Measurements from ENCODE around the gene ADAM12.

The ADAM12 gene

GRCh38 chr10:126170371-126170770 is 217.9 kb downstream of the ADAM12 start:
- no peak for DNase-seq (ENCODE audit: low read depth, low spot score)
- TF ChIP-seq CTCF (IDR thresholded peaks at IDR 0.05; ENCODE audit: insufficient read depth, low read length, missing control alignments) = no peak
- H3K4me3 ChIP-seq (ENCODE audit: low read depth, low read length) = no peak overlapping the region
- ChIA-PET CTCF (no interaction called here), POLR2A (interaction anchor here (1.1 kb wide), 1 partner anchor 90 kb away, joined by 3 read pairs; no protein-coding TSS in a partner anchor)

- CTCF ChIA-PET = no interaction called here
- no peak overlapping the region for H3K4me3 ChIP-seq (ENCODE audit: low read depth, low read length)
These were observed 218.4 kb downstream of the ADAM12 start for GRCh38 chr10:126169899-126170298.

GRCh38 chr10:126166797-126167196 is 221.5 kb downstream of the ADAM12 start:
- ChIA-PET CTCF (no interaction called here), POLR2A (no interaction called here)
- no peak for TF ChIP-seq CTCF (IDR thresholded peaks at IDR 0.05; ENCODE audit: insufficient read depth, low read length, missing control alignments)

More at GRCh38 chr10:126169899-126170298, 218.4 kb downstream of the ADAM12 start:
- DNase-seq (ENCODE audit: low read depth, low spot score) = no peak
- POLR2A ChIA-PET = interaction anchor here (1.1 kb wide), 1 partner anchor 89 kb away, joined by 3 read pairs; no protein-coding TSS in a partner anchor
- no peak for TF ChIP-seq CTCF (IDR thresholded peaks at IDR 0.05; ENCODE audit: insufficient read depth, low read length, missing control alignments)

GRCh38 chr10:126165874-126166273 is 222.4 kb downstream of the ADAM12 start:
- ChIA-PET POLR2A (no interaction called here), CTCF (no interaction called here)
- DNase-seq (ENCODE audit: low read depth, low spot score) = no peak
- H3K4me3 ChIP-seq (ENCODE audit: low read depth, low read length) = no peak overlapping the region
- TF ChIP-seq CTCF (IDR thresholded peaks at IDR 0.05; ENCODE audit: insufficient read depth, low read length, missing control alignments) = no peak

More at GRCh38 chr10:126166797-126167196, 221.5 kb downstream of the ADAM12 start:
- no peak overlapping the region for H3K4me3 ChIP-seq (ENCODE audit: low read depth, low read length)
- no peak for DNase-seq (ENCODE audit: low read depth, low spot score)

GRCh38 chr10:126163506-126163905 is 224.8 kb downstream of the ADAM12 start:
- CTCF ChIA-PET = no interaction called here
- H3K4me3 ChIP-seq (ENCODE audit: low read depth, low read length) = no peak overlapping the region
- no peak for DNase-seq (ENCODE audit: low read depth, low spot score)
- no peak for TF ChIP-seq CTCF (IDR thresholded peaks at IDR 0.05; ENCODE audit: insufficient read depth, low read length, missing control alignments)
- POLR2A ChIA-PET = no interaction called here

- no peak for DNase-seq (ENCODE audit: low read depth, low spot score)
- ChIA-PET POLR2A (no interaction called here), CTCF (no interaction called here)
- no peak for TF ChIP-seq CTCF (IDR thresholded peaks at IDR 0.05; ENCODE audit: insufficient read depth, low read length, missing control alignments)
- H3K4me3 ChIP-seq (ENCODE audit: low read depth, low read length) = no peak overlapping the region
These were observed 226.6 kb downstream of the ADAM12 start for GRCh38 chr10:126161691-126162090.

Data from AG04449 (cell line).